ENCODE results near the gene NLRP6.

NLRP6 gene

DNA sequence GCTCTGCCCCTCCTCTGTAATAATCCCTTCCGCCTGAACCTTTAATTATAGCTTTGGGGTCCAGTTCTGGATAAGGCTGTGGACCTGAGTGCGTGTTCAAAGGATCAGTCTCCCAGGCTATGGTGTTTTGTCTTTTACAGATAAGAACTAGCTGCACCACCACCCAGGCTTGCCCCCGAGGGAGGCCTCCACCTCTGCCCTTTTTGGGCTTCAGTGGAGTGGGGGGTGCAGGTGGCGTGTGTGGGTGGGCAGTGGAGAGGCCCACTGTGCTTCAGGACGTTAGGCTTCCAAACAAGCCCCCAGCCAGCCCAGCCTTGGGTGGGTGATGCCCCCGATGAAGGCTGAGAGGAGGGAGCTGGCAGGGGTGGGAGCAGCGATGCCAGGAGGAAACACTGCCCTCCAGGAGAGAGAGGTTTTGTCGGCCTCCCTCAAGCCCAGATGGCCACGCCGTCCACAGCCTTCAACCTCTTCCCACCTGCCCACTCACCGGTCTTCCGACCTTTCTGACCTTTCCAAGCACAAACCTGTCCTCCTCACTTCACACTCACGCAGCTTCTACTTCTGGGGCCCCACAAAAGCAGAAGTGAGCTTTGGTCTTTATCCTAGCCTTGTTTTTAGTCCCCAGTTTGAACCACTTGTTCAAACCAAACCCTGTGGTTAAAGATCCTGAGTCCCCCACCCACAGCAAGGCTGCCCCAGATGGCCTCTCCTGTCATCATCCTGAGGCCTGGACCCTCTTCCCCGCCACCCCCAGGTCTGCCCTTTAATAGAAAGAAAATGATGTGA, 21.1 kb upstream of the NLRP6 start:
- DNase-seq, result no peak

DNA sequence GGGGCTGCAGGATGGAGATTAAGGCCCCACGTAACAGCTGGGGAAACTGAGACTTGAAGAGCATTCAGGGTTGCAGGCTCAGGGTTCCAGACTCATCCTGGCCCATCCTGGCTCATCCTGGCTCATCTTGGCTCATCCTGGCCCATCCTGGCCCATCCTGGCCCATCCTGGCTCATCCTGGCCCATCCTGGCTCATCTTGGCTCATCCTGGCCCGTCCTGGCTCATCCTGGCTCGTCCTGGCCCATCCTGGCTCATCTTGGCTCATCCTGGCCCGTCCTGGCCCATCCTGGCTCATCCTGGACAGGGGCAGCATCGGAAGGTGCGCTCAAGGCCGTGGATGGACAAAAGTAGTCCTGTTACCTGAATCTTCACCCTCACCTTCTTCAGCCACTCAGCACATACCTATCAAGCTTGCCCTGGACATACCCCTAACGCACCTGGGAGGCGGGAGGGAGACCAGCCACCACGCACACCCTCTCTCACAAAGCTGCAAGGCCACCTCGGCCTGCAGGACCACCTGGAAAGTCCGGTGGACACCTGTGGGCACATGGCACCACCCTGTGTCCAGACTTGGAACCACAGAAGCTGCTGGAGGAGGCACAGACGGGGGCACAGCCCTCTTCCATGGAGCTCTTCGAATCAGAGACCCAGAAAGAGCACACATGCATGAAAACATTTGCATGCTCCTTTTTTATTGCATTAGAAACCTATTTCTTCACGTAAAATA, 20.3 kb upstream of the NLRP6 start:
- DNase-seq, result no peak

DNA sequence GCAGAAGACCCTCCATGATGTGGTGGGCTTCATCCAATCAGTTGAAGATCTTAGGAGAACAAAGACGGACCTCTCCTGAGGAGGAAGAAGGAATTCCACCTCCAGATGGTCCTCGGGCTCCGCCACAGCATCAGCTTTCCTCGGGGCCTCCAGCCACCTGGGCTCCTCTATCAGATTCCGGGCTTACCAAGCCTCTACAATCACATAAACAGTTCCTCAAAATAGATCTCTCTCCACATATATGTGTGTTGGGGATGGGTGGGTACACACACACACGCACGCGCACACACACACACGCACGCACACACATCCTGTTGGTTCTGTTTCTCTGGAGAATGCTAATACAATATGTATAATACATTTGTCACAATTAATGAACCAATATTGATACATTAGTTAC, 18.8 kb upstream of the NLRP6 start:
- DNase-seq, result no peak

DNA sequence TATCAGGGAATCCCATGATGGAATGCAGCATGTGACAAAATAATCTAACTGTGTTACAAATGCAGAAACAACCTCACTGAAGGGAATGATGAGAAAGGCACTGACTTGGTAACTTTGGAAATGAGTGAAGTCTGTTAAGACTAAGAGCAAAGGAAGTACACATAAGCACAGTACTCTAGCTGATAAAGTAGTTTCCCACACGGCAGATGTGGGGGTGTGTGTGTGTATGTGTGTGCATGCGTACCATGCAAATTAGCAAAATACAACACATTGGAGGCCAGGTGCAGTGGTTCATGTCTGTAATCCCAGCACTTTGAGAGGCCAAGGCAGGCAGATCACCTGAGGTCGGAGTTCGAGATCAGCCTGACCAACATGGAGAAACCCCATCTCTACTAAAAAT, 16.6 kb upstream of the NLRP6 start:
- DNase-seq, result no peak

DNA sequence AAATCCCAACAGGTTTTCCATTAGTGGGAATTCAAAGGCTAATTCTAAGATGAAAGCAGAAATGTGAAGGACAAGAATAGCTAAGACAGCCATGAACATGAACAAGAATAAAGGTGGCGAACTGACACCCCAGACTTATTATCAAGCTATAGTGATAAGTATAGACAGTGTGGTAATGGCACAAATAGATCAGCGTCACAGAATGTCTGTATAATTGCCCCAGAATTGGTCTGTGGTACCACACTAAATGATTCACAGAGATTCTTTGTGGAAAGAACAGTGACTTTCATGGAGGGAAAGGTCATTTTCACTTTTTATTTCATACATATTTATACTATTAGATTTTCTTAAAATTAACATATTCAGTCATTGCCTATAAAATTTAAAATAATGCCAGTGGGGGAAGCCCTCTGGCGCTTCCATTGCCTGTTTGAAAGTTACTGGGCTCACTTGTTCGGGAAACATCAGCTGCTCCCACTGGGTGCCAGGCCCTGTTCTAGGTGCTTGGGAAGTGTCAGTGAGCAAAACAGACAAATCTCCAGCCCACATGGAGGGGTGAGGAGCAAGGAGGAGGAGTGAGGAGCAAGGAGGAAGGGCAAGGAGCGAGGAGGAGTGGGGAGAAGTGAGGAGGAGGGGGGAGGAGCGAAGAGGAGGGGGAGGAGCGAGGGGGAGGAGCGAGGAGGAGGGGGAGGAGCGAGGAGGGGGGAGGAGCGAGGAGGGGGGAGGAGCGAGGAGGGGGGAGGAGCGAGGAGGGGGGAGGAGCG, 11.3 kb upstream of the NLRP6 start:
- DNase-seq, result peak; percentile 73

DNA sequence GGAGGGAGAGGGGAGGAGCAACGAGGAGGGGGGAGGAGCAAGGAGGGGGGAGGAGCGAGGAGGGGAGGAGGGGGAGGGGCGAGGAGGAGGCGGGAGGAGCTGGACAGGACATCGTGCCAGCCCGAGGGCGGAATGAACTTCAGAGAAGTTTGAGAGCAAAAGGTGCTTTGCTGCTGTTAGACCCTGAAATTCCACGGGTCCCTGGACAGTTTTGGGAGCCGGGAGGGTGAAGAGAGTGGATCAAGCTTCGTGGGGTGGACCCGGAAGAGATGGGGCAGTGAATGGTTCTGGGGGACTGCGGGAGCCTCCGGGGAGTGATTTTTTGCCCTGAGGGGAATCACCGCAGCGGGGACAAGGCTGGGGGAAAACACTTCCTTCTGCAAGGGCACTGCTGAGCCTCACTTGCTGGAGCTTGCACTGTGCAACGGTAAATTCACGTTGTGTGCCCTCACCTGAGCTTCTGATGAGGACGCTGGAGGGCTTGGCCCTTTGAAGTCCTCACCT, 10.7 kb upstream of the NLRP6 start:
- peak; percentile 84 for DNase-seq

DNA sequence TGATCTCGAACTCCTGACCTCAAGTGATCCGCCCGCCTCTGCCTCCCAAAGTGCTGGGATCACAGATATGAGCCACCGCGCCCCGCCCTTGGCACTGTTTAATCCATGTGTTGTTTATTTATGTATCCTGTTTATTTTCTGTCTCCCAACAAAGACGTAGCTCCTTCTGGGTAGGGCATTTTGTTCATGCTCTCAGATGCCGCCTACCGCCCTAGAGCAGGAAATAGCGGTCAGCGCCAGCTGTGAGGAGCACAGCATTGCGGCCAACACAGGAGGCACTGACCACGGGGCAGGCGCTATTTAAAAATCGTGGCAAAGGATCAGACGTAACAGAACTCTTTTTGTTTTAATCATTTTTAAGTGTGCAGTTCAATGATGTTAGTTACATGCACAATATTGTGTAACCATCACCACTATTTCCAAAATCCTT, 9.5 kb upstream of the NLRP6 start:
- peak; percentile 74 for DNase-seq

DNA sequence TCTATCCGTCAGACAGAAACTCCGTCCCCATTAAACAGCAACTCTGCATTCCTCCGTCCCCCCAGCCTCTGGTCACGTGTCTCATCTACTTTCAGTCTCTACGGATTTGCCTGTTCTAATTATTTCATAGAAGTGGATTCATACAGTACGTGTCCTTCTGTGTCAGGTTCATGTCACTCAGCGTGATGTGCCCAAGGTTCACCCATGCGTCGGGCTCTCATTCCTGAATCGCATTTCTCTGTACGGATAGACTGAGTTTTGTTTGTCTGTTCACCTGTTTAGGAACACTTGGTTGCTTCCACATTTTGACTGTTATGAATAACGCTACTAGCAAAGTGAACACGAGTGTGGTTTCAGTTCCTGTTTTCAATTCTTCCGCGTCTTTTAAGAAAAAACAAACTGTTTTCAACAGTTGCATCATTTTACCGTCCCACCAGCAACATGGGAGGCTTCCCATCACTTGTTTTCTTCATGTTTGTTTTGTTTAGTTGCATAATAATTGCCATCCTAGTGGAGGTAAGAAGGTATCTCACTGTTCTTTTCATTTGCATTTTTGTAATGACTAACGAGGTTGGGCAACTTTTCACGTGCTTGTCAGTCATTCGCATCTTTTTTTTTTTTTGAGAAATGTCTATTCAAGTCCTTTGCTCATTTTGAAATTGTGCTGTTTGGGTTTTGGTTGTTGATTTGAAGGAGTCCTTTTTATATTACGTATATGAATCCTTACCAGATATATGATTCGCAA, 8.9 kb upstream of the NLRP6 start:
- DNase-seq, result peak; percentile 67

DNA sequence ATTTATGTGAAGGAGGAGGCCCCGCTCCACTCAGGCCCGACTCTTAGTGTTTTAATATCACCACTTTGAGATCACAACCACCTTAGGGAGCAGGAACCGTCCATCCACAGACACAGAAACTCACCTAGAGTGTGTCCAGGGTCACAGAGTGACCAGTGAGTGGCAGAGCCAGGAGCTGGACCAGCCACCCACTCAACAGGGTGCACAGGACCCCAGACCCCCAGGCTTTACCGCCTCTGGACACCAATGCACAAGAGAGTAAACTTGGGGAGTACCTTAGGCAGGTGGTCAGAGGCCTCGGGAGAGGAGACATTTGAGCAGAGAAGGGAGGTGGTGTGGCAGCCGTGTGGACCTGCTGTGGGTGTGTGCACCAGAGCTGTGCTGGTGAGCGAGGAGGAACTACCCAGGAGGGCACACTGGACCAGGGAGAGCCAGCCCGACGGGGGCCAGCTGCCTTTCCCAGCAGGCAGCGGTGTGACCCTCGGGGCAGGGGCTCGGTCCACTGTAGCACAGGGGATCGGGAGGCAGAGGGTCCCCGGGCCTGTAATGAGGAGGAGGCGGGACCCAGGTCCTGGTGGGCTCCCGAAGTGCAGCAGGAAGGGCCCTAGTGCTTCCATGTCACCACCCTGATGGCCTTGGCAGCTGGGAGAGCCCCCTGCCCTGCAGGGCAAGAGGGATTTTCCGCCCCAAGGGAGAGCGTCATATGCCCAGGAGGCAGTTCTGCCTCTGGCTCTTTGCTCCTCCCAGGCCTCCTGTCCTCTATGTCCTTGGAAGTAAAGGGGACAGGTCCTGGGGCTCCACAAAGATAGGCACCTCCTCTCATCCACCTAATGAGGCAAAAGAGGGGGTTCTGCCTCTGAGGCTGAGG, 7.5 kb upstream of the NLRP6 start:
- no peak for DNase-seq

DNA sequence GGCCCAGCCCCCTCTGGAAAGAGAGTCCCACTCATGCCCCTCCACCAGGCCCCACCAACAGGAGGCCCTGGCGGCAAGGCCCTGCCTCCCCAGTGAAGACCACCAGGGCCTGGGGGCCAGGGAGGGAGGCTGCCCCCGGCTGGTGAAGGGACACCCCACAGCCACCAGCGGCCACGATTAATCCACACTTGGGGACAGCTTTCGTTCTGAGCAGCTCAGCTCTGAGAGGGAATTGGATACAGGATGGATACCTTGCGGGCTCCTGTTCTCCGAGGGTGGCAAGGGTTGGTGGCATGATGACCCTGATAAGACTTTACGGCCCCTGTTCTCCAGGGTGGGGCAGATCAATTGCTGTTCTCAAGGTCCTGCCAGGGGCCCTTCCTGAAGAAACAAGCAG, 6.9 kb upstream of the NLRP6 start:
- no peak for DNase-seq

DNA sequence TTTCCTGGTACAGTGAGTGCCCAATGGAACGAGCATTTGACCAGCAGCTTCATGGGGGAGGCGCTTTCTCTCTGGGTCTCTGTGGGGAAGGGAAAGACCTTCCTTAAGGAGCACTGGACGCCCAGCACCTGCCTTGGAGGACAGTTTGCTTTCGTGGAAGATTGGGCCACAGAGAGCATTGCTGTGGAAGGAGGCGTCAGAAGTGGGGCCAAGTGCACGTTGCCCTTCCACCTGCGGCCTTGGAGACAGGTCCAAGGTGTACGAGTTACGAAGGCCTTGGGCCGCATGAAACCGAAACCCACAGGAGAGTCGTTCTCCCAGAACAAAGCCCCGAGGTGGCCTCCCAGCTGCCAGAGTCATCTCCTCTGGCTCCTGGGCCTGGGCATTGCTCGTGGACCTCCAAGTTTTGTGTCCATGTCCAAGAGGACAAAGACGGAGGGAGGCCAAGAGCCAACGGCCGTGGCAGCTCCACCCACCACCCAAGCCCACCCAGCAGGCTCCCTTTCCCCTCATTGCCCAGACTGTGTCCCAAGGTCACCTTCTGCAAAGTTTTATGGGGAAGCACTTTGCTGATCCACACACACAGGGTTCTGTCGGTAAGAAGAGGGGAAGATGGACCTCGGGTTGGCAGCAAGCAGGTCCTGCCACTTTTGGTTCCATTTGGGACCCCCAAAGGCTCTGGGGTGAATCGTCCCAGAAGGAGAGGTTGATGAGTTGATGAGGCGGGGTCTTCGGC, 5.8 kb upstream of the NLRP6 start:
- DNase-seq, result no peak

DNA sequence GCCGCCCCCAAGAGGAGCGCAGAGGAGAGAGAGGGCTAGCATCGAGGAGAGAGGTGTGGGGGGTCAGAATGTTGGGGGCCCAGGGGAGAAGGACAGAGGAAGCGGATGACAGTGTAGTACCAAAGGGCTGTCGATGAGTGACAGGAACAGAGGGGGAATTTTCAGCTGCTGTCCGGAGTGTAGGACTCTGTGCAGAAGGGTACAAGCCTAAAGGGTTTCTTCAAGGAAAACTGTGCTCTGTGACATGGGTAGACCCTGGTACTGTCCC, 5.3 kb upstream of the NLRP6 start:
- no peak for DNase-seq

DNA sequence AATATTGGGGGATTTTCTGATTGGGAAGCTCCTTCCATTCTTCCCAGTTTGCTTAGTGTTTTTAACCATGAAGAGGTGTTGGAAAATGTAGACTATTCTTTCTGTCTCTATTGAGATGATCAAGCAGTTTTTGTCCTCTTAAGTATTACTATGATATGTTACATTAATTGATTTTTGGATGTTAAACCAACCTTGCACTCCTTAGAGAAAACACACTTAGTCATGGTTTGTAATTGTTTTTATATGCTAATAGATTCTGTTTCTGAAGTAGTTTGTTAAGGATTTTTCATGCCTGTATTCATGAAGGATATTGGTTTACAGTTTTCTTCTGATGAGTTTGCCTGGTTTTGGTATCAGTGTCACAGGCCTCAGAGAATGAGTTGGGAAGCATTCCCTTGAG, 2.0 kb upstream of the NLRP6 start:
- DNase-seq, result no peak

DNA sequence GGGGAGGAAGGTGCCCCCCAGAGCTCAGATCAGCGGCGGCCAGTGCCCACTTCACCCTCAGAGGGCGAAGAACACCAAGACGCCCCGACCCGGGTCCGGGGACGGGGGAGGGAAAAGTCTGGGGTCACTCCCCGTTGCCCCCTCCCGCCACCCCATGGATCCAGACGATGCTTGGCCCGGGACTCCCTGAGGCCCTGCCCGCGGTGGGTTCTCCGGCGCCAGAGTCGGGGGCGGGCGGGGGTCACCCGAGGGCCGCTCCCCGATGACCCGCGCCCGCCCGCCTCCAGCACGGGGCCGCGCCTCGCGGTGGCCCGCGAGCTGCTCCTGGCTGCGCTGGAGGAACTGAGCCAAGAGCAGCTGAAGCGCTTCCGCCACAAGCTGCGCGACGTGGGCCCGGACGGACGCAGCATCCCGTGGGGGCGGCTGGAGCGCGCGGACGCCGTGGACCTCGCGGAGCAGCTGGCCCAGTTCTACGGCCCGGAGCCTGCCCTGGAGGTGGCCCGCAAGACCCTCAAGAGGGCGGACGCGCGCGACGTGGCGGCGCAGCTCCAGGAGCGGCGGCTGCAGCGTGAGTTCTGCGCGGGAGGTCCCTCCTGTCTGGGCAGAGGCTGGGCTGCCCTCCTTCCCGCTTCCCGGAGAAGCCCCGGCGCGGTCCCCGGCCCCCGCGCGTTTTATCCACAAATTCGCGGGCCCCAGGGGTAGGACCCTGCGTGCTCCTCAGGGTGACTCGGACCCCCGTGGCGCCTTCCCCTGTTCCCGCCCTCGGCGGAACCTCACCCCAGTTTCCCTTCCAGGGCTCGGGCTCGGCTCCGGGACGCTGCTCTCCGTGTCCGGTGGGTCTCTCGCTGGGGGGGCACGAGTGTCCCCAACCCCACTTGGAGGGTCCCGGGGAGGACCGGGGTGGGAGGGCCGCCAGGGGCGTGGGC, 1.1 kb downstream of the NLRP6 start:
- peak; percentile 61 for DNase-seq

DNA sequence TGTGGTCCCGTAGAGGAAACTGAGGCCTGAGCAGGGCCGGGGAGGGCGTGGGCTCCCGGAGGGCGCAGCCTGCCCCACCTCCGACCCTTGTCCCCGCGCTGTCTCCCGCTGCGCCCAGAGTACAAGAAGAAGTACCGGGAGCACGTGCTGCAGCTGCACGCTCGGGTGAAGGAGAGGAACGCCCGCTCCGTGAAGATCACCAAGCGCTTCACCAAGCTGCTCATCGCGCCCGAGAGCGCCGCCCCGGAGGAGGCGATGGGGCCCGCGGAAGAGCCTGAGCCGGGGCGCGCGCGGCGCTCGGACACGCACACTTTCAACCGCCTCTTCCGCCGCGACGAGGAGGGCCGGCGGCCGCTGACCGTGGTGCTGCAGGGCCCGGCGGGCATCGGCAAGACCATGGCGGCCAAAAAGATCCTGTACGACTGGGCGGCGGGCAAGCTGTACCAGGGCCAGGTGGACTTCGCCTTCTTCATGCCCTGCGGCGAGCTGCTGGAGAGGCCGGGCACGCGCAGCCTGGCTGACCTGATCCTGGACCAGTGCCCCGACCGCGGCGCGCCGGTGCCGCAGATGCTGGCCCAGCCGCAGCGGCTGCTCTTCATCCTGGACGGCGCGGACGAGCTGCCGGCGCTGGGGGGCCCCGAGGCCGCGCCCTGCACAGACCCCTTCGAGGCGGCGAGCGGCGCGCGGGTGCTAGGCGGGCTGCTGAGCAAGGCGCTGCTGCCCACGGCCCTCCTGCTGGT, 1.9 kb downstream of the NLRP6 start:
- DNase-seq, result peak; percentile 74

DNA sequence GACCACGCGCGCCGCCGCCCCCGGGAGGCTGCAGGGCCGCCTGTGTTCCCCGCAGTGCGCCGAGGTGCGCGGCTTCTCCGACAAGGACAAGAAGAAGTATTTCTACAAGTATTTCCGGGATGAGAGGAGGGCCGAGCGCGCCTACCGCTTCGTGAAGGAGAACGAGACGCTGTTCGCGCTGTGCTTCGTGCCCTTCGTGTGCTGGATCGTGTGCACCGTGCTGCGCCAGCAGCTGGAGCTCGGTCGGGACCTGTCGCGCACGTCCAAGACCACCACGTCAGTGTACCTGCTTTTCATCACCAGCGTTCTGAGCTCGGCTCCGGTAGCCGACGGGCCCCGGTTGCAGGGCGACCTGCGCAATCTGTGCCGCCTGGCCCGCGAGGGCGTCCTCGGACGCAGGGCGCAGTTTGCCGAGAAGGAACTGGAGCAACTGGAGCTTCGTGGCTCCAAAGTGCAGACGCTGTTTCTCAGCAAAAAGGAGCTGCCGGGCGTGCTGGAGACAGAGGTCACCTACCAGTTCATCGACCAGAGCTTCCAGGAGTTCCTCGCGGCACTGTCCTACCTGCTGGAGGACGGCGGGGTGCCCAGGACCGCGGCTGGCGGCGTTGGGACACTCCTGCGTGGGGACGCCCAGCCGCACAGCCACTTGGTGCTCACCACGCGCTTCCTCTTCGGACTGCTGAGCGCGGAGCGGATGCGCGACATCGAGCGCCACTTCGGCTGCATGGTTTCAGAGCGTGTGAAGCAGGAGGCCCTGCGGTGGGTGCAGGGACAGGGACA, 2.7 kb downstream of the NLRP6 start:
- DNase-seq, result peak; percentile 73

DNA sequence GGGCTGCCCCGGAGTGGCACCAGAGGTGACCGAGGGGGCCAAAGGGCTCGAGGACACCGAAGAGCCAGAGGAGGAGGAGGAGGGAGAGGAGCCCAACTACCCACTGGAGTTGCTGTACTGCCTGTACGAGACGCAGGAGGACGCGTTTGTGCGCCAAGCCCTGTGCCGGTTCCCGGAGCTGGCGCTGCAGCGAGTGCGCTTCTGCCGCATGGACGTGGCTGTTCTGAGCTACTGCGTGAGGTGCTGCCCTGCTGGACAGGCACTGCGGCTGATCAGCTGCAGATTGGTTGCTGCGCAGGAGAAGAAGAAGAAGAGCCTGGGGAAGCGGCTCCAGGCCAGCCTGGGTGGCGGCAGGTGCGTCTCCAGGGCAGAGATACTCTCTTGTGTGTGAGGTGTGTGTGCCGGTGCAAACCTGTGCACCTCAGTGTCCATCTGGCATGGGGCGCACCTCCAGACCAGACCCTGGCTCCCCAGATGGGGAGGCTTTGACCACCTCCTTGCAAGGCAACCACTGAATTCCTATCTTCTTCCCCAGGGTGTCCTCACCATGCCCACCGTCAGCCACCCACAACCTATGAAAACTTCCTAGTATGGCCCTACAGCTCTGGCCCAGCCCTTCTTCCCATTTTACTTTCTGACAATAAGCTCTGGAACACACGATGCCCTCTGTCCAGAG, 3.4 kb downstream of the NLRP6 start:
- no peak for DNase-seq

DNA sequence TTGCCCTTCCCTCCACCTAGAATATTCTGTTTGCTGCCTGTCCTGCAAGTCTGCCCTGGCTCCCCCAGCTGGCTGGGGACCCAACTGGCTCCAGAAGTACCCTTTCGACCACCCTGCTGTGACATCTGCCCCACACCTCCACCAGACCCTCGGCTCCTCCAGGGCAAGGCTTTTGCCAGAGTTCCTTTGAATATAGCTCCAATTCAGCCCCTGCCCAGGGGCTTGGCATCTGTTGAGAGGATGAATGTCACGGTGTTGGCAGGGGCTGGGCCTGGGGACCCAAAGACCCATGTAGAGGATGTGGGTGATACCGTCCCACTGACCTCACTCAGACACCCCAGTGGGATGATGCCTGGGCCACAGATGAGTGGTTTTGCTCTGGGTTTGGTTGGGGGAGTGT, 4.0 kb downstream of the NLRP6 start:
- peak; percentile 55 for DNase-seq

Measured in activated CD8-positive, alpha-beta memory T cell treated with anti-CD3 and anti-CD28 coated beads, Interleukin-2, amount 50 U/mL, for 48 hours (primary cell).